H9 (cell line): ENCODE data around the gene BRD1. TPM values are rescaled to one million over a fixed set of nuclear protein-coding genes. Genes with fewer than 3 reads are reported as not detected.

Source experiments
- DNase-seq: peaks from one replicate; pipeline ENCODE4 v3.0.0-alpha.2; 2017
- H2AFZ ChIP-seq: one replicate; pipeline ENCODE4 v1.6.1; 2013; ENCODE audit warnings: mild to moderate bottlenecking, low read length, control low read depth, moderate library complexity
- H2AK5ac ChIP-seq: 2 replicates; pipeline ENCODE4 v1.6.1; 2013; ENCODE audit warnings: low read length, control low read depth, mixed read lengths; ENCODE audit not compliant: insufficient read length
- H2BK120ac ChIP-seq: one replicate; pipeline ENCODE4 v1.6.1; 2013; ENCODE audit warnings: low read depth, mild to moderate bottlenecking, low read length, control low read depth, inconsistent platforms; ENCODE audit not compliant: poor library complexity, severe bottlenecking
- H2BK12ac ChIP-seq: 2 replicates; pipeline ENCODE4 v1.6.1; 2013; ENCODE audit warnings: low read length, control low read depth, mixed read lengths, low read depth; ENCODE audit not compliant: insufficient read length
- H2BK15ac ChIP-seq: 2 replicates; pipeline ENCODE4 v1.6.1; 2013; ENCODE audit warnings: low read depth, low read length, control low read depth
- H2BK20ac ChIP-seq: one replicate; pipeline ENCODE4 v1.6.1; 2013; ENCODE audit warnings: low read depth, mild to moderate bottlenecking, low read length, control low read depth, inconsistent platforms; ENCODE audit not compliant: poor library complexity, severe bottlenecking
- H2BK5ac ChIP-seq: 2 replicates; pipeline ENCODE4 v1.6.1; 2013; ENCODE audit warnings: low read length, control low read depth, mixed read lengths; ENCODE audit not compliant: insufficient read length
- H3K14ac ChIP-seq: 2 replicates; pipeline ENCODE4 v1.6.1; 2013; ENCODE audit warnings: low read length, control low read depth; ENCODE audit not compliant: insufficient read depth
- H3K18ac ChIP-seq: 2 replicates; pipeline ENCODE4 v1.6.1; 2013; ENCODE audit warnings: low read depth, mild to moderate bottlenecking, mixed read lengths, low read length, control low read depth; ENCODE audit not compliant: insufficient read length
- H3K23ac ChIP-seq: 2 replicates; pipeline ENCODE4 v1.6.1; 2013; ENCODE audit warnings: low read length, control low read depth, mixed read lengths, low read depth; ENCODE audit not compliant: insufficient read length
- H3K23me2 ChIP-seq: 2 replicates; pipeline ENCODE4 v1.6.1; 2013; ENCODE audit warnings: low read depth, mild to moderate bottlenecking, mixed read lengths, low read length, control low read depth; ENCODE audit not compliant: insufficient read length, poor library complexity, severe bottlenecking
- H3K27ac ChIP-seq: 2 replicates; pipeline ENCODE4 v1.5.1; 2013; ENCODE audit warnings: low read length, control low read depth, mixed read lengths, low read depth; ENCODE audit not compliant: insufficient read length
- H3K27me3 ChIP-seq: 2 replicates; pipeline ENCODE4 v1.6.1; 2013; ENCODE audit warnings: low read length, control low read depth, inconsistent platforms; ENCODE audit not compliant: insufficient read depth
- H3K4ac ChIP-seq: 2 replicates; pipeline ENCODE4 v1.6.1; 2013; ENCODE audit warnings: low read depth, mild to moderate bottlenecking, control low read depth, inconsistent platforms, low read length, moderate library complexity
- H3K4me1 ChIP-seq: 2 replicates; pipeline ENCODE4 v1.6.1; 2013; ENCODE audit warnings: low read length, control low read depth, inconsistent platforms; ENCODE audit not compliant: insufficient read depth
- H3K4me2 ChIP-seq: 2 replicates; pipeline ENCODE4 v1.6.1; 2013; ENCODE audit warnings: low read length, control low read depth, mixed read lengths; ENCODE audit not compliant: insufficient read length, insufficient read depth
- H3K56ac ChIP-seq: 2 replicates; pipeline ENCODE4 v1.6.1; 2013; ENCODE audit warnings: low read depth, mild to moderate bottlenecking, mixed read lengths, low read length, control low read depth; ENCODE audit not compliant: insufficient read length
- H3K79me1 ChIP-seq: 2 replicates; pipeline ENCODE4 v1.6.1; 2013; ENCODE audit warnings: low read depth, mild to moderate bottlenecking, moderate library complexity, low read length, control low read depth, inconsistent platforms; ENCODE audit not compliant: insufficient read depth, poor library complexity, severe bottlenecking
- H3K79me2 ChIP-seq: 2 replicates; pipeline ENCODE4 v1.6.1; 2013; ENCODE audit warnings: low read length, control low read depth, inconsistent platforms; ENCODE audit not compliant: insufficient read depth
- H3K9ac ChIP-seq: 2 replicates; pipeline ENCODE4 v1.6.1; 2013; ENCODE audit warnings: low read length, control low read depth, mixed read lengths; ENCODE audit not compliant: insufficient read length; ENCODE audit errors: extremely low read depth
- H3K9me3 ChIP-seq: one replicate; pipeline ENCODE4 v1.6.1; 2013; ENCODE audit warnings: low read depth, low read length, inconsistent platforms; ENCODE audit not compliant: control insufficient read depth
- H3T11ph ChIP-seq: one replicate; pipeline ENCODE4 v1.6.1; 2013; ENCODE audit warnings: mild to moderate bottlenecking, low read length, control low read depth, inconsistent platforms
- H4K20me1 ChIP-seq: one replicate; pipeline ENCODE4 v1.6.1; 2013; ENCODE audit not compliant: control insufficient read depth, insufficient read length, insufficient read depth
- H4K5ac ChIP-seq: 2 replicates; pipeline ENCODE4 v1.6.1; 2013; ENCODE audit warnings: low read depth, mild to moderate bottlenecking, mixed read lengths, low read length, control low read depth; ENCODE audit not compliant: insufficient read length
- H4K8ac ChIP-seq: replicated peaks from 2 replicates; pipeline ENCODE4 v1.6.1; 2013; ENCODE audit warnings: low read length, control low read depth, mixed read lengths, low read depth; ENCODE audit not compliant: insufficient read length
- H4K91ac ChIP-seq: 2 replicates; pipeline ENCODE4 v1.6.1; 2013; ENCODE audit warnings: low read depth, mild to moderate bottlenecking, moderate library complexity, mixed read lengths, low read length, control low read depth; ENCODE audit not compliant: insufficient read length
- H3K27ac Mint-ChIP-seq, 3 experiments: 2 replicates in 2 of 3; 3 replicates in 1 of 3; pipeline ENCODE4 v1.8.0; 2020 to 2021; ENCODE audit warnings: mixed read lengths in 3 of 3, mild to moderate bottlenecking in 1 of 3, moderate library complexity in 1 of 3
- H3K27me3 Mint-ChIP-seq: 2 replicates; pipeline ENCODE4 v1.8.0; 2021; ENCODE audit warnings: low read depth, mild to moderate bottlenecking, moderate library complexity, mixed read lengths
- H3K36me3 Mint-ChIP-seq, 3 experiments: 2 replicates in 2 of 3; 3 replicates in 1 of 3; pipeline ENCODE4 v1.8.0; 2020 to 2021; ENCODE audit warnings: low read depth in 3 of 3, mixed read lengths in 3 of 3; ENCODE audit not compliant: insufficient read depth in 1 of 3
- H3K4me1 Mint-ChIP-seq, 2 experiments: 2 replicates each; pipeline ENCODE4 v1.8.0; 2020; ENCODE audit warnings: mixed read lengths in 2 of 2
- H3K4me3 Mint-ChIP-seq, 2 experiments: 2 replicates in 1 of 2; 3 replicates in 1 of 2; pipeline ENCODE4 v1.8.0; 2020 to 2021; ENCODE audit warnings: mild to moderate bottlenecking in 2 of 2, mixed read lengths in 2 of 2, moderate library complexity in 1 of 2
- H3K9me3 Mint-ChIP-seq, 2 experiments: 2 replicates in 1 of 2; 3 replicates in 1 of 2; pipeline ENCODE4 v1.8.0; 2020; ENCODE audit warnings: mild to moderate bottlenecking in 2 of 2, mixed read lengths in 2 of 2, moderate library complexity in 1 of 2
- WGBS: extraction: QIAGEN DNeasy Blood & Tissue Kit; methylation state at CpG from one replicate; pipeline ENCODE4 v1.1.7; 2013; ENCODE audit warnings: missing lambda C conversion rate, low lambda C conversion rate, mixed read lengths; ENCODE audit not compliant: insufficient read length; ENCODE audit errors: extremely low coverage; 5-methylcytosine and 5-hydroxymethylcytosine counted together
- total RNA-seq: library from RNA; stranded (reverse); gene quantifications from 2 replicates; pipeline ENCODE4 v1.2.1, GENCODE V29; 2021
- TF ChIP-seq, protein P1 (sequence below): fragments of 200-600 bp; sonication (generic); conservative IDR thresholded peaks from 3 replicates; pipeline ENCODE4 v1.8.0; 2021; ENCODE audit warnings: antibody characterized with exemption, mild to moderate bottlenecking

The BRD1 gene
- total RNA-seq, 1 experiment from 2014 or later = 51.3 TPM

GRCh38 chr22:49775867-49776511 lies 51.7 kb downstream of the BRD1 start:
- Histone ChIP-seq H2BK15ac (no peak overlapping the region), H3K14ac (no peak overlapping the region), H3K9ac (no peak overlapping the region), H3K4me2 (no peak overlapping the region), H2AK5ac (no peak overlapping the region), H3K4me1 (no peaks in the 10 kb centered on the region), H4K20me1 (no peaks in the 10 kb centered on the region), H3K79me2 (no peaks in the 10 kb centered on the region; the same call in 1 of the 2 replicates), H3K79me1 (no peaks in the 10 kb centered on the region), H3K4ac (no peak overlapping the region), H2BK20ac (no peak overlapping the region), H4K8ac (no peak overlapping the region), H2BK5ac (no peak overlapping the region), H3K18ac (no peak overlapping the region), H4K5ac (no peak overlapping the region), H3K9me3 (no peaks in the 10 kb centered on the region), H4K91ac (no peak overlapping the region), H2AFZ (no peak overlapping the region), H2BK12ac (no peak overlapping the region), H3K23me2 (no peaks in the 10 kb centered on the region), H3K27me3 (no peaks in the 10 kb centered on the region), H3K23ac (no peak overlapping the region), H3K27ac (no peak overlapping the region), H3T11ph (no peak overlapping the region), H3K56ac (no peak overlapping the region), H2BK120ac (no peak overlapping the region)
- TF ChIP-seq, protein P1, sequence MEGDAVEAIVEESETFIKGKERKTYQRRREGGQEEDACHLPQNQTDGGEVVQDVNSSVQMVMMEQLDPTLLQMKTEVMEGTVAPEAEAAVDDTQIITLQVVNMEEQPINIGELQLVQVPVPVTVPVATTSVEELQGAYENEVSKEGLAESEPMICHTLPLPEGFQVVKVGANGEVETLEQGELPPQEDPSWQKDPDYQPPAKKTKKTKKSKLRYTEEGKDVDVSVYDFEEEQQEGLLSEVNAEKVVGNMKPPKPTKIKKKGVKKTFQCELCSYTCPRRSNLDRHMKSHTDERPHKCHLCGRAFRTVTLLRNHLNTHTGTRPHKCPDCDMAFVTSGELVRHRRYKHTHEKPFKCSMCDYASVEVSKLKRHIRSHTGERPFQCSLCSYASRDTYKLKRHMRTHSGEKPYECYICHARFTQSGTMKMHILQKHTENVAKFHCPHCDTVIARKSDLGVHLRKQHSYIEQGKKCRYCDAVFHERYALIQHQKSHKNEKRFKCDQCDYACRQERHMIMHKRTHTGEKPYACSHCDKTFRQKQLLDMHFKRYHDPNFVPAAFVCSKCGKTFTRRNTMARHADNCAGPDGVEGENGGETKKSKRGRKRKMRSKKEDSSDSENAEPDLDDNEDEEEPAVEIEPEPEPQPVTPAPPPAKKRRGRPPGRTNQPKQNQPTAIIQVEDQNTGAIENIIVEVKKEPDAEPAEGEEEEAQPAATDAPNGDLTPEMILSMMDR = no peak
- Mint-ChIP-seq H3K4me3 (no peak overlapping the region), H3K36me3 (peaks cover 16 to 57% (median 53%) of the 10 kb centered on the region in 3 experiments; a peak in 6 of 7 replicates), H3K27me3 (no peaks in the 10 kb centered on the region), H3K9me3 (no peaks in the 10 kb centered on the region), H3K27ac (no peak overlapping the region), H3K4me1 (peaks cover 3% of the 10 kb centered on the region in 2 experiments; a peak in 2 of 4 replicates)
- no CpG with 5 or more reads among the region's 31 CpGs for WGBS
- no peak for DNase-seq
